Measurements from ENCODE around the gene FCRLA. TPM values are rescaled to one million over a fixed set of nuclear protein-coding genes. Genes with fewer than 3 reads are reported as not detected.

FCRLA gene
- total and polyA plus RNA-seq, 3 experiments from 2014 or later: not detected

DNA sequence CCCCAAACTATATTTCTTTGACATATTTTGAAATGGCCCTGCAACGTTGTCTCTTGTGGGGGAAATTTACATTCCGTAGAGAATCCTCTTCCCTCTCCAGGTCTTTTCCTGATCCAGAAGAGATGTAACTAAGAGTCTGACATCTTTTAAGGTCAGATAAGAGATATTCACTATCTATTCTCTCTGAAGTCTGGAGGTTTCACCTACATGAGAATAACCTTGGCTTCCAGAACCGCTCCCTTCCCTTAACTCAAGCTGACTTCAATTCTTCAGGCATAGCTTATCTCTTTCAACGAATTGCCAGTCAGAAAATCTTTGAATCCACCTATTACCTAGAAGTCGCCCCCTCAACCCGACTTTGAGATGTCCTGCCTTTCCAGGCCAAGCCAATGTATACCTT is 24.2 kb downstream of the FCRLA start:
- peaks cover 0 to under 1% of the 10 kb centered on the region in 2 donors for H3K27me3 Mint-ChIP-seq

DNA sequence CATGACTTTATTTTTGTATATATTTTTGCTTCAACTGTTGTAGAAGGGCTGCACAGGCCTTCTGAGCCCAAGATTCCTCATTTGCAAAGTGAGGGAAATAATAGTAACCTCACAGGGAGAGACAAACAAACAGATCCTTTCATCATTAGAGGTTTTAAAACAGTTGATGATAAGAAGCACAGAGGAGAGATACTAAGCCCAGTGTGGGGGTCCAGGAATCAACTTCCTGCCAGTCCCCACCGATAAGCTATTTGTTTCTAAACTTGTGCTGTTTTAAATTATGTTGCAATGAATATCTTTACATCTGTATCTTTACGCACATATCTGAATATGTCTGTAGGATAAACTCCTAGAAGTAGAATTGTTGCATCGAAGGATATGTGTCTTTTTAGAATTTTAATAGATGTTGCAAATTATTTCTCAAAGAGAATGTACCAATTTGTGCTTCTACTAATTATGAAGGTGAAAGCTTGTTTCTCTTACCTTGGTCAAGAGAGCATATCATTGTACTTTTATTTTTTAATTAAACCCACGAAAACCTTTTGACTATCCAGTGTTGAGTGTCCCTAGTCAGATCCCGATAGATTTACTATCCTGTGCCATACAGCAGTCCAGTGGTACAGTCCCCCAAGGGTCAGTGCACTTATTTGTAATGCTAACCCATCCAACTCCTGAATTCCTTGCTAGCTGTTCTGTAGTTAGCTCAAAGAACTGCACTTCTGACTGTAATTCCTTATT is 25.1 kb downstream of the FCRLA start:
- H3K4me3 ChIP-seq (ENCODE audit: low read length): no peak overlapping the region
- no peak for DNase-seq
- no peaks in the 10 kb centered on the region for H3K27me3 ChIP-seq (ENCODE audit: insufficient read depth, low read length, poor library complexity, severe bottlenecking)
- POLR2A ChIA-PET: no interaction called here
- Mint-ChIP-seq H3K4me1 (peaks cover 25 to 41% (median 41%) of the 10 kb centered on the region in 3 donors), H3K36me3 (peaks cover 0 to 2% (median 0%) of the 10 kb centered on the region in 3 donors), H3K27ac (peak overlapping the region in 1 of 8 donors; percentile 26), H3K9me3 (no peaks in the 10 kb centered on the region), H3K4me3 (no peak overlapping the region), H3K27me3 (peaks cover 0 to 2% of the 10 kb centered on the region in 2 donors)
- H3K9me3 ChIP-seq (ENCODE audit: low read length): no peaks in the 10 kb centered on the region
- H3K27ac ChIP-seq (ENCODE audit: low read depth, low read length): no peak overlapping the region
- H3K4me1 ChIP-seq (ENCODE audit: insufficient read depth, low read length): peaks cover 23% of the 10 kb centered on the region
- CTCF ChIA-PET: interaction anchor here (0.6 kb wide), 1 partner anchor 84 kb away, joined by 3 read pairs; no protein-coding TSS in a partner anchor
- H3K36me3 ChIP-seq (ENCODE audit: insufficient read depth, low read length): no peaks in the 10 kb centered on the region

More for the DNA sequence above, 24.2 kb downstream of the FCRLA start:
- POLR2A ChIA-PET: no interaction called here
- Histone ChIP-seq H3K27me3 (ENCODE audit: insufficient read depth, low read length, poor library complexity, severe bottlenecking) (no peaks in the 10 kb centered on the region), H3K9me3 (ENCODE audit: low read length) (no peaks in the 10 kb centered on the region), H3K4me3 (ENCODE audit: low read length) (no peak overlapping the region), H3K36me3 (ENCODE audit: insufficient read depth, low read length) (no peaks in the 10 kb centered on the region), H3K27ac (ENCODE audit: low read depth, low read length) (no peak overlapping the region), H3K4me1 (ENCODE audit: insufficient read depth, low read length) (peaks cover 23% of the 10 kb centered on the region)
- H3K27ac Mint-ChIP-seq: peak overlapping the region in 1 of 8 donors; percentile 2
- peaks cover 25 to 39% (median 36%) of the 10 kb centered on the region in 3 donors for H3K4me1 Mint-ChIP-seq
- H3K36me3 Mint-ChIP-seq: peaks cover 0 to 3% (median 0%) of the 10 kb centered on the region in 3 donors
- H3K9me3 Mint-ChIP-seq: no peaks in the 10 kb centered on the region
- peak overlapping the region in 1 of 7 donors; percentile 68 for H3K4me3 Mint-ChIP-seq
- CTCF ChIA-PET: no interaction called here
- no peak for DNase-seq

DNA sequence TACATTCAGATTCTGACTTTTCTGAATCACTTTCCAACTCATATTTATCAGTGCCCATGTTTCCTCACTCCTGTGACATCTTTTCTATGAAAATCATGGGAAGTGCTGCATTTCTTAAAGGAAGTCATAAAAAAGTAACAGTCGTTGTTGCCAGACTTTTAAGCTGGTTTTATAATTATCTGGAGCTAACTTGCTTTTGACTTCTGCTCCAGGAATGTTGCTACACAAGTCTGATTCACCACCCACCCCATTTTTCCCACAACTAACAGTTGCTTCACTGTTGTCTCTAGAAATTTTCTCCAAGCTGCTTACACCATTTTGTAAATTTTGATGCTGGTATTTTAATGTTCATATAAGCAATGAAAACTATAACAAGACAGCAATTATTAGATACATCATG is 26.5 kb downstream of the FCRLA start:
- peaks cover 0 to 2% of the 10 kb centered on the region in 2 donors for H3K27me3 Mint-ChIP-seq

DNA sequence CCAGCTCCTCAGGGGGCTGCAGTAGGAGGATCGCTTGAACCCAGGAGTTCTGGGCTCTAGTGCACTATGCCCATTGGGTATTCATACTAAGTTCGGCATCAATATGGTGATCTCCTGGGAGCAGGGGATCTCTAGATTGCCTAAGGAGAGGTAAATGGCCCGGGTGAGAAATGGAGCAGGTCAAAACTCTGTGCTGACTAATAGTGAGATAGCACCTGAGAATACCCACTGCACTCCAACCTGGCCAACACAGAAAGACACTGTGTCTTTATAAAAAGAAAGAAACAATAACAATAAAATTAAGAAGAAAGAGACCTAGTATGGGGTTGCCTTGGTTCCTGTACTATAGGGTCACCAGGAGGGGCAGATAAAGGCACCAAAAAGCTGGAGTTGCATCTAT is 28.8 kb downstream of the FCRLA start:
- H3K4me3 Mint-ChIP-seq: no peak overlapping the region
- peak overlapping the region in 1 of 8 donors; percentile 29 for H3K27ac Mint-ChIP-seq
- no peaks in the 10 kb centered on the region for H3K9me3 Mint-ChIP-seq

More for the DNA sequence above, 26.5 kb downstream of the FCRLA start:
- no peak overlapping the region for H3K4me3 Mint-ChIP-seq
- Histone ChIP-seq H3K27me3 (ENCODE audit: insufficient read depth, low read length, poor library complexity, severe bottlenecking) (no peaks in the 10 kb centered on the region), H3K9me3 (ENCODE audit: low read length) (no peaks in the 10 kb centered on the region), H3K4me3 (ENCODE audit: low read length) (no peak overlapping the region), H3K36me3 (ENCODE audit: insufficient read depth, low read length) (no peaks in the 10 kb centered on the region), H3K4me1 (ENCODE audit: insufficient read depth, low read length) (peaks cover 17% of the 10 kb centered on the region), H3K27ac (ENCODE audit: low read depth, low read length) (no peak overlapping the region)
- CTCF ChIA-PET: interaction anchor here (0.9 kb wide), 1 partner anchor 16 kb away, joined by 3 read pairs; the partner anchor contains the start of gene DUSP12
- H3K4me1 Mint-ChIP-seq: peaks cover 19 to 39% (median 38%) of the 10 kb centered on the region in 3 donors
- H3K36me3 Mint-ChIP-seq: no peaks in the 10 kb centered on the region
- POLR2A ChIA-PET: no interaction called here
- H3K27ac Mint-ChIP-seq: no peak overlapping the region
- no peak for DNase-seq
- H3K9me3 Mint-ChIP-seq: no peaks in the 10 kb centered on the region

DNA sequence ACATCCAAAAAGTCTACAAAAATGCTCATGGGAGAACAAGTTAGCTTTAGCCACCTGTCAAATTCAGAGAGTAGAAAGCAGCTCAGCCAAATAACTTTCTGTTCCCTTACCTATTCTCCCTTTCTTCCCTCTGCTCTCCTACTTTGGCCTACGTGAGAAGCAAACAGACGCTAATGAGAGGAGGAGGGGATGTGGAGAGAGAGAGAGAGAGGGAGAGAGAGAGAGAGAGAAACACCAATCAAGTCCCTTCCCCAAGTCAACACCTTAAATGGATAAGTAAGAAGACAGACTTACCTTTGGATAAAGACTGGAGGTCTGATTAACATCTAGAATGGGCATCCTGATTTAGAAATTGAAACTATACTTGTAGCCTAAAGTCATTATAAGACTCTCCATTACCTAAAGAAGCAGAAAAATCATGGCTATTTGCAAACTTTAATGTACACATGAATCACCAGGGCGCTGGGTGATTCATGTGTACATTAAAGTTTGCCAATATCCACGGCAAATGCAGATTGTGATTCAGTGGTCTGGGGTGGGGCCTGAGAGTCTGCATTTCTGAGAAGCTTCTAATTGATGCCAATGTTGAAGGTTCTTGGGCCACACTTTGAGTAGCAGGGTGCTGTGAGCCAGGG is 29.4 kb downstream of the FCRLA start:
- Mint-ChIP-seq H3K9me3 (no peaks in the 10 kb centered on the region), H3K36me3 (no peaks in the 10 kb centered on the region), H3K27me3 (peaks cover 0 to 2% of the 10 kb centered on the region in 2 donors), H3K27ac (no peak overlapping the region), H3K4me3 (no peak overlapping the region), H3K4me1 (peaks cover 25 to 46% (median 43%) of the 10 kb centered on the region in 3 donors)
- CTCF ChIA-PET: interaction anchor here (1.1 to 5.9 kb wide), 4 partner anchors 9 to 252 kb away, joined by 3 to 102 read pairs (median 16); partner anchors contain the start of gene DUSP12
- DNase-seq: no peak
- no peaks in the 10 kb centered on the region for H3K36me3 ChIP-seq (ENCODE audit: insufficient read depth, low read length)
- H3K4me3 ChIP-seq (ENCODE audit: low read length): no peak overlapping the region
- POLR2A ChIA-PET: interaction anchor here (6.5 kb wide), 1 partner anchor 10 kb away, joined by 69 read pairs; no protein-coding TSS in a partner anchor
- peaks cover 31% of the 10 kb centered on the region for H3K4me1 ChIP-seq (ENCODE audit: insufficient read depth, low read length)
- no peak overlapping the region for H3K27ac ChIP-seq (ENCODE audit: low read depth, low read length)
- no peaks in the 10 kb centered on the region for H3K27me3 ChIP-seq (ENCODE audit: insufficient read depth, low read length, poor library complexity, severe bottlenecking)
- no peaks in the 10 kb centered on the region for H3K9me3 ChIP-seq (ENCODE audit: low read length)

More for the DNA sequence above, 28.8 kb downstream of the FCRLA start:
- Mint-ChIP-seq H3K36me3 (no peaks in the 10 kb centered on the region), H3K27me3 (peaks cover 0 to 2% of the 10 kb centered on the region in 2 donors), H3K4me1 (peaks cover 23 to 40% (median 40%) of the 10 kb centered on the region in 3 donors)
- H3K36me3 ChIP-seq (ENCODE audit: insufficient read depth, low read length): no peaks in the 10 kb centered on the region
- H3K4me1 ChIP-seq (ENCODE audit: insufficient read depth, low read length): peaks cover 25% of the 10 kb centered on the region
- no peak for DNase-seq
- no peaks in the 10 kb centered on the region for H3K27me3 ChIP-seq (ENCODE audit: insufficient read depth, low read length, poor library complexity, severe bottlenecking)
- H3K4me3 ChIP-seq (ENCODE audit: low read length): no peak overlapping the region
- CTCF ChIA-PET: interaction anchor here (1.4 to 5.9 kb wide), 2 partner anchors 8 to 251 kb away, joined by 4 to 102 read pairs; no protein-coding TSS in a partner anchor
- POLR2A ChIA-PET: interaction anchor here (6.5 kb wide), 1 partner anchor 9 kb away, joined by 69 read pairs; no protein-coding TSS in a partner anchor
- H3K27ac ChIP-seq (ENCODE audit: low read depth, low read length): no peak overlapping the region
- H3K9me3 ChIP-seq (ENCODE audit: low read length): no peaks in the 10 kb centered on the region

DNA sequence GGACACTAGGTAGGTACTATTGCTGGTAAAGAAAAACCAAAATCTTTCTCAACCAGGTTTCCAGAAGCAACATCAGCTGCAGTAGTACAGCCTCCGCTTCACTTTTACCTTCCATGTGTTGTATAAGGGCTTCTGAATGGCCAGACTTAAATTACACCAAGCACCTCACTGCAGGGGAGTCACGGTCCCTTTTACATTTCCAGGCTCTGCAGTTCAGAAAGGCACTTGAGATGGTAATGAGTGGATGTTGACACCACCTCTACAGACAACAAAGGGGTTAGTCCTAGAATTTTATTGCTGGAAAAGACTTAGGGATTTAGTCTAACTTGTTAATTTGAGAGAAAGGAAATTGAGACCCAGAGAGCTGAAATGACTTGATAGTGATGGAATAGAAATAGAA is 30.6 kb downstream of the FCRLA start:
- H3K9me3 ChIP-seq (ENCODE audit: low read length): no peaks in the 10 kb centered on the region
- no peaks in the 10 kb centered on the region for H3K27me3 ChIP-seq (ENCODE audit: insufficient read depth, low read length, poor library complexity, severe bottlenecking)
- H3K4me1 ChIP-seq (ENCODE audit: insufficient read depth, low read length): peaks cover 31% of the 10 kb centered on the region
- no peak overlapping the region for H3K27ac Mint-ChIP-seq
- H3K27ac ChIP-seq (ENCODE audit: low read depth, low read length): no peak overlapping the region
- H3K4me1 Mint-ChIP-seq: peaks cover 26 to 48% (median 44%) of the 10 kb centered on the region in 3 donors
- no peak for DNase-seq
- peak overlapping the region in 1 of 7 donors; percentile 2 for H3K4me3 Mint-ChIP-seq
- no peaks in the 10 kb centered on the region for H3K9me3 Mint-ChIP-seq
- H3K4me3 ChIP-seq (ENCODE audit: low read length): no peak overlapping the region
- no peaks in the 10 kb centered on the region for H3K36me3 Mint-ChIP-seq
- no peaks in the 10 kb centered on the region for H3K36me3 ChIP-seq (ENCODE audit: insufficient read depth, low read length)
- ChIA-PET CTCF (interaction anchor here (1.5 to 5.9 kb wide), 7 partner anchors 10 to 252 kb away, joined by 3 to 102 read pairs (median 7); partner anchors contain the start of gene DUSP12), POLR2A (interaction anchor here (6.5 kb wide), 1 partner anchor 11 kb away, joined by 69 read pairs; no protein-coding TSS in a partner anchor)
- H3K27me3 Mint-ChIP-seq: peaks cover 0 to 2% of the 10 kb centered on the region in 2 donors

DNA sequence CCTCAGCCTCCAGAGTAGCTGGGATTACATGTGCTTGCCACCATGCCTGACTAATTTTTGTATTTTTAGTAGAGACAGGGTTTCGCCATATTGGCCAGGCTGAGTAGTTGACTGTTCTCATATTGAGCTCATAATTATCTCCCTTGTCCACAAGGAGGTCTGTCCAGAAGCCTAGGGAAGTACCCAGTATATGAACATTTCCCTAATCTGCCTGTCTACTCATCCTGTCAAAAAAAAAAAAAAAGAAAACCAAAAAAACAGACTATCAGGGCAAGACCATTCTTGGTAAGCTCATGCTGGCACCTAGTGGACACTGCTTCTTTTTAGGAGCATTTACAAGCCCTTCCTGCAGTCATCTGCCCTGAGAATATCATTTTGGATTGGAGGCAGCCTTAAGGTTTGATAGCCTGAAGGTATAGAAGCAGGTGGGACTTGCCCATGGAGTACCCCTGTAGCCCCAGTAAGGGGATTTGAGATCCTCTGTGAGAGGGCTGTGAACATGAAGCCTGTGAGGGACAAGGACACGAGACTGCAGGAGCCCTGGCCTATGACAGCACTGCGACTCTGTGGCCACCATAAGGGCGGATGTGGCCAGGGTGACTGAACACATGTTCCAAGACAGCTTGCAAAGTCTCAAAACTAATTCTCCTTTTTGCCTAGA is 31.7 kb downstream of the FCRLA start:
- Histone ChIP-seq H3K27me3 (ENCODE audit: insufficient read depth, low read length, poor library complexity, severe bottlenecking) (no peaks in the 10 kb centered on the region), H3K9me3 (ENCODE audit: low read length) (no peaks in the 10 kb centered on the region), H3K4me3 (ENCODE audit: low read length) (no peak overlapping the region), H3K36me3 (ENCODE audit: insufficient read depth, low read length) (no peaks in the 10 kb centered on the region), H3K27ac (ENCODE audit: low read depth, low read length) (no peak overlapping the region), H3K4me1 (ENCODE audit: insufficient read depth, low read length) (peaks cover 31% of the 10 kb centered on the region)
- Mint-ChIP-seq H3K4me3 (peak overlapping the region in 5 of 7 donors; percentile 45 to 75 (median 66)), H3K36me3 (no peaks in the 10 kb centered on the region), H3K27me3 (peaks cover 0 to 2% of the 10 kb centered on the region in 2 donors), H3K27ac (peak overlapping the region; percentile 51 to 89 (median 86)), H3K9me3 (no peaks in the 10 kb centered on the region), H3K4me1 (peaks cover 26 to 48% (median 44%) of the 10 kb centered on the region in 3 donors)
- ChIA-PET POLR2A (interaction anchor here (0.6 to 6.5 kb wide), 6 partner anchors 9 to 694 kb away, joined by 3 to 69 read pairs (median 4); partner anchors contain the start of gene DUSP12), CTCF (interaction anchor here (0.7 to 5.9 kb wide), 18 partner anchors 10 to 285 kb away, joined by 3 to 102 read pairs (median 4); partner anchors contain the start of genes DUSP12 and FCRLB)
- peak; percentile 48 to 85 (median 59) for DNase-seq
